Measurements from ENCODE around the gene AVPR1A.

- TF ChIP-seq ESRRA (IDR thresholded peaks at IDR 0.05; ENCODE audit: low read length): no peak
- no peak for TF ChIP-seq CEBPB (IDR thresholded peaks at IDR 0.05; ENCODE audit: borderline replicate concordance in 1 of 2, low read depth in 2 of 2, low read length in 2 of 2)
- TF ChIP-seq CTCF (IDR thresholded peaks at IDR 0.05 in 2 of 3, conservative IDR thresholded peaks at IDR 0.05 in 1 of 3; ENCODE audit: control insufficient read depth in 2 of 3, extremely low read depth in 1 of 3, insufficient read depth in 1 of 3, low read depth in 3 of 3, low read length in 3 of 3): no peak
- TF ChIP-seq KDM1A (IDR thresholded peaks at IDR 0.05; ENCODE audit: borderline replicate concordance): no peak
- TF ChIP-seq ZSCAN29 (IDR thresholded peaks at IDR 0.05): no peak
- no peak for TF ChIP-seq RBBP5 (conservative IDR thresholded peaks at IDR 0.05)
- no peak for TF ChIP-seq CHD4 (IDR thresholded peaks at IDR 0.05)
- TF ChIP-seq USF2 (IDR thresholded peaks at IDR 0.05; ENCODE audit: borderline replicate concordance, low read depth, low read length): no peak
- no peak for TF ChIP-seq CEBPZ (IDR thresholded peaks at IDR 0.05; ENCODE audit: low read depth, low read length)
These were observed 55.5 kb downstream of the AVPR1A start for GRCh38 chr12:63095369-63095980.
